ENCODE results near the gene PHKG2.

DNA sequence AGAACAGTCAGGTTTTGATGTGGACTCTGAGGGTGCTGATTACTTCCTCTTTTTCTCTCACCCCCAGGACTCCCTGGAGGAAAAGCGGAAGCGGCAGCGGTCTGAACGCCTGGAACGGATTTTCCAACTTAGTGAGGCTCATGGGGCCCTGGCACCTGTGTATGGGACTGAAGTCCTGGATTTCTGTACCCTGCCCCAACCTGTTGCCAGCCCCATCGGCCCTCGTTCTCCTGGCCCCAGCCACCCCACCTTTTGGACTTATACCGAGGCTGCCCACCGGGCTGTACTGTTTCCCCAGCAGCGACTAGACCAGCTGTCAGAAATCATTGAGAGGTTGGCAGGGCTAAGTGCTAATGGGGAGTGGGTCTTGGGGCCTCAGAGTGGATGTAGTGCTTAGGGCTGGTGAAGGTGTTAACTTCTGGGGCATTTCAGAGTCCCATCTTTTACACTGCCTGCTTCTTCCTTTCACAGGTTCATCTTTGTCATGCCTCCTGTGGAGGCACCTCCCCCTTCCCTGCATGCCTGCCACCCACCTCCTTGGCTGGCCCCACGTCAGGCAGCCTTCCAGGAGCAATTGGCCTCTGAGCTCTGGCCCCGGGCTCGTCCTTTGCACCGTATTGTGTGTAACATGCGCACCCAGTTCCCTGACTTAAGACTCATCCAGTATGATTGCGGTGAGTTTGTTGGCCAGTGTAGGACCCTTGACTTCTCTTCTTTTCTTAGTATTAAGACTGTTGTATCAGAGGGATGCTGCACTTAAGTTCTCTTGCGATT is 19.1 kb upstream of the PHKG2 start:
- TF ChIP-seq, protein P1, sequence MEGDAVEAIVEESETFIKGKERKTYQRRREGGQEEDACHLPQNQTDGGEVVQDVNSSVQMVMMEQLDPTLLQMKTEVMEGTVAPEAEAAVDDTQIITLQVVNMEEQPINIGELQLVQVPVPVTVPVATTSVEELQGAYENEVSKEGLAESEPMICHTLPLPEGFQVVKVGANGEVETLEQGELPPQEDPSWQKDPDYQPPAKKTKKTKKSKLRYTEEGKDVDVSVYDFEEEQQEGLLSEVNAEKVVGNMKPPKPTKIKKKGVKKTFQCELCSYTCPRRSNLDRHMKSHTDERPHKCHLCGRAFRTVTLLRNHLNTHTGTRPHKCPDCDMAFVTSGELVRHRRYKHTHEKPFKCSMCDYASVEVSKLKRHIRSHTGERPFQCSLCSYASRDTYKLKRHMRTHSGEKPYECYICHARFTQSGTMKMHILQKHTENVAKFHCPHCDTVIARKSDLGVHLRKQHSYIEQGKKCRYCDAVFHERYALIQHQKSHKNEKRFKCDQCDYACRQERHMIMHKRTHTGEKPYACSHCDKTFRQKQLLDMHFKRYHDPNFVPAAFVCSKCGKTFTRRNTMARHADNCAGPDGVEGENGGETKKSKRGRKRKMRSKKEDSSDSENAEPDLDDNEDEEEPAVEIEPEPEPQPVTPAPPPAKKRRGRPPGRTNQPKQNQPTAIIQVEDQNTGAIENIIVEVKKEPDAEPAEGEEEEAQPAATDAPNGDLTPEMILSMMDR (IDR thresholded peaks at IDR 0.05) = no peak
- TF ChIP-seq POLR2A (IDR thresholded peaks at IDR 0.05) = no peak
